ENCODE results near the gene HPCA.

HPCA gene

DNA sequence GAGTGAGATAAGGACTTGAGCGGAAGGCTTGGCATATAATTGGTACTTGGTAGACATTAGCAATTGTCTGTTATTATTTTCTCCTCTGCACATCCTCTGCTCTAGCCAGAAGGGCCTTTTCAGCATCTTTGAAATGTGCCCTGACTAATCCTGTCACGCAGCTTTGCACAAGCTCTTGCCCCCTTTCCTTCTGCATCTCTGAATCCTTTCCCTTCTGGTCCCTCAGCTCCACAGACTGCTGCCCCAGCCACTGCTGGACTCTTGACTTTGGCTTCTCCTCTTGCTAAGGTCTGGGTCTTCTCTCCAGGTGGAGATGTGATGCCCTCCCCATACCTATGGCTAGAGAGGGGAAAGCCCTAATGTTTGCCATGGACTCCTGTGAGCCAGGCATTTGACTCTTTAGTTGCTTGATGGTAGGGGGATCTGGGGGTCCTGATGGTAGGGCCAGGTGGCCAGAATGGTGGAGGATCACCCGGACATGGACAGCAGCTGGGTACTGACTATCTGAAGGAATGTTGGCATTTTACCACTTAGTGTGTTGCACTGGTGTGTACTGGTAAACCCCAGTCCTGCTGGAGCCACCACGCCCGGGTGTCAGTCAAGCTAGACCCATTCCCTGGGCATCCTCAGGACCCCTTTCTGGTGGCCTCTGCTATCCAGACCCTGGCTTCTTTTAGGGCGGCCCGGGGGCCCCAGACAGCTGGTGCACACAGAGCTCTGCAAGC is 4.4 kb downstream of the HPCA start:
- no peak for DNase-seq

DNA sequence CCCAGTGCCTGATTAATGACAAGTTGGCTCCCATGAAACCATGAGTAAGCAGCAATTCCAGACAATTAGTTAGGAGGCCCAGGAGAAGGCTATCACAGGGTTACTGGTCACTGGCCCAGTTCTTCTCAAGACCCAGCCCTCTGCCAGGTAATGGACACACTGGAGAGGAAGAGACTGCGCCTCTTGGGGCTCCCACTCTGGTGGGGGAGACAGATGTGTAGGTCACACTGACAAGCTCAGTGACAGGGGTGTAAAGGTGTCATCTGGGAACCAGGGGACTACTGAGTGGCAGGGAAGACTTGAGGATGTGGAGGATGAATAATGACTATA is 4.9 kb downstream of the HPCA start:
- DNase-seq: no peak

DNA sequence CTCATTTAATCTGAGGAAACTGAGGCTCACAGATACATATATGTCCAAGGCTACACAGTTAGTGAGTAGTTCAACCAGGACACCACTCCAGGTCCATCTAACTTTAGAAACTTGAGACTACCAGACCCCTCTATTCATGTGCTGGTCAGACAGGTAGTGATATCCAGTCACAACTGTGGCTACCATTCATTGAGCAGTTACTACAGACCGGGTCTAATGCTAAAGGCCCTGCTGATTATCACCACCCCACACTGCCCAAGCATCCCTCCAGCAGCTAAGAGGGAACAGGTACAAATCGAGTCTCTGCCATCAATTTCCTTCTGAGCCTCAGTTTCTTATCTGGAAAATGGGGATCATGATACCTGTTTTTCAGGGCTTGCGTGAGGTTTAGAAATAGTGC is 5.3 kb downstream of the HPCA start:
- DNase-seq: no peak

DNA sequence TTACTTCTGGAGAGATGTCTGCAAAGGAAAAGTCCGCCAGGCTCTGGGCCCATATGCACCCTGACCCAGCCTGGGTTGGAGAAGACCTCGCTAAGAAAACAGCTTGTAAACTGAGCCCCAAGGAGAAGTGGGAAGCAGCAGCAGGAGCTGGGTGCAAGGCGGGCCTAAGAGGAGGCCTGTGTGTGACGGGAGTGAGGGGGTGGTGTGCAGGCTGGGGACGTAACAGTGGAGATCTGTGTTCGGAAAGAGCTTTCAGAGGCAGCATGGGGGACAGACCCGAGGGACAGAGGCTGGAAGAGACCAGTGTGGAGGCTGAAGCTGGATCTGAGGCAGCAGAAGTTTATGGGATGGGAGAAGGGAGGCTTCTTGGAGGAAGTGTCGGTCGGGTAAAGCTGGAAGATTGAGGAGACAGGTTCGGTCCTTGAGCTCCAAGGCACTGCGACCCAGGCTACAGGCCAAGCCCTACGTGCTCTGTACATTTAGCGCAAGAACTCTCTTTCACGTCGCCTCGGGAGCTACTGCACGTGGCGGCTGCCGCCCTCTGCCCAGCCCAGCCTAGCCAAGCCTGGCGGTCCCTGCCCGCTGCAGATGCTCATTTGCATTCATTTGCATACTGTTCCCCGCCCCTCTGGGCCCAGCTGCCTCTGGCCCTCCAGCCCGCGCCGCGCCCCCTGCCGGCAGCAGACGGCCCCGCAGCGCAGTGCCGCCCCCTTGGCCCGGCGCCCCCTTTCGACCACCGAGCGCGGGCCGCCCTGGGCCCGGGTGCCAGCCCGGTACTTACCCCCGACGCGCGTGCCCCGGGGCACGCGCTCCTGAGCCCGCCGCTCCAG is 6.3 kb downstream of the HPCA start:
- no peak for DNase-seq

DNA sequence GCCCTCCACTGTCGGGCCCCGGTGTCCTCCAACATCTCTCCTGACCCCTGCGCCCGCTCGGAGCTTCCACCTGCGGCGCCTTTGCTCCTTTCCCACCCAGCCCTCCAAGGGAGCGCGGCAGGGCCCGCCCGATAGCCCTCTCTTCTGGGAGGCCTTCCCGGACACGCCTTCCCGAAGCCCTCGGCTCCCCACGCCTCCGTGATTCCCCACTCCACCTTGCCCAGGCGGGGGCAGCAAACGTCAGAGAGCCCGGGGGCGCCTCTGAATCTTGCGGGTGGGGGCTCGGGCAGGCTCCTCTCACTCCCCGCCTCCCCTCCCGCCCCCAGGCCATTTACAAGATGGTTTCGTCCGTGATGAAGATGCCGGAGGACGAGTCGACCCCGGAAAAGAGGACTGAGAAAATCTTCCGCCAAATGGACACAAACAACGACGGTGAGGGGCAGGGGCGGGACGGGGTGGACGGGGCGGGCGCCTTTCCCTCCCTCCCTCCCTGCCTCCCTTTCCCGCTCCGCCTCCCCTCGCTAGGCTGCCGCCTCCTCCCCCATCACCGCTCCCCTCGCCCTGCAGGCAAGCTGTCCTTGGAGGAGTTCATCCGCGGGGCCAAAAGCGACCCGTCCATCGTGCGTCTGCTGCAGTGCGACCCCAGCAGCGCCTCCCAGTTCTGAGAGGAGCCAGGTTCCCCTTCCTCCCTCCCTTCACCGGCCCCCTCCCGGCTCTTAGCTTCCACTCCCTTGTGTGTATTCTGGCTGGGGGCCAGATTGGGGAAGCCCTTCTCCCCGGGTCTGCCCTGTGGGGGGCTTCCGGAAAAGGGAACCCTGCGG is 7.1 kb downstream of the HPCA start:
- DNase-seq: no peak

DNA sequence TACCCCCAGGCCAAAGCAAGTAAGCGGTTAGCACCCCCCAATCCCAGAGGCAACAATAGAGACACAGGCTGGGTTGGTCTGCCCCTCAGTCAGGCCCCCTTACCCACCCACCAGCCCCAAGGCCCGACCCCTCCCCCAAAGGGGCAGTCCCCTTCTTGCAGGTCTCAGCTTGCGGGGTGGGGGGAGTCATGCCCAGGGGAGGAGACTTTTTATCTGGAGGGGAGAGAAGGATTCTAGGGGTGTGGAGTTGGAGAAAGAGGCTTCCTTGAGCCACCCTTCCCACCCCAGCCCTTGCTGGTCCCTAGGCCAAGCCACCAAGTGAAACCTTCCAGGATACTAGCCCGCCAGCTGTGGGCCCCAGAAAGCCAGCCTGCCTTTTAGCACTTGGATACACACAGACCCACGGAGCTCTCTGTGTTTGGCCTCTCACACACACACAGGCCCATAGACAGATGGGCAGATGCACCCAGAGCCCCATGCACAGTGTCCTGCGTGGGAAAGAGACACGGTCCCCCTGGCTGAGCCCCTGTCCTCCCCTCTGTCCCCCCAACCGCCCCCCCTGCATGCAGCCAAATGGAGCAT is 7.8 kb downstream of the HPCA start:
- DNase-seq: no peak

DNA sequence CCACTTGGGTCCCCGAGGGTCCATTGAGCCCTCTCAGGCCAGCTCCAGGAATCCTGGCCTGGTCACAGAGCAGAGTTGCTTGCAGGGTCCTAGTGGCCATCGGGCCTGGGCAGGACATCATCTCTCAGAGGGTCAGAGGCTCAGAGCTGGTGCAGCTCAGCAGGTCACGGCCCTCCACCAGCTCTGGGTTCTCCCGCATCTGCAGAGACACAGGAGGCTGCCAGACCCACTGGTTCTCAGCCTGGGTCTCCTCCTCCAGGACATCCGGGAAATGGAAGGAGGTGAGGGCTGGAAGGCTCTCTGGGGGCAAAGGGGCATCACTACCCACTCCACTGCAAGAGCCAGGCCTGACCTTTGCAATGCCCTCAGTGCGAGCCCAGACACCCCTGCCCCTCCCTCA is 8.4 kb downstream of the HPCA start:
- DNase-seq: no peak

DNA sequence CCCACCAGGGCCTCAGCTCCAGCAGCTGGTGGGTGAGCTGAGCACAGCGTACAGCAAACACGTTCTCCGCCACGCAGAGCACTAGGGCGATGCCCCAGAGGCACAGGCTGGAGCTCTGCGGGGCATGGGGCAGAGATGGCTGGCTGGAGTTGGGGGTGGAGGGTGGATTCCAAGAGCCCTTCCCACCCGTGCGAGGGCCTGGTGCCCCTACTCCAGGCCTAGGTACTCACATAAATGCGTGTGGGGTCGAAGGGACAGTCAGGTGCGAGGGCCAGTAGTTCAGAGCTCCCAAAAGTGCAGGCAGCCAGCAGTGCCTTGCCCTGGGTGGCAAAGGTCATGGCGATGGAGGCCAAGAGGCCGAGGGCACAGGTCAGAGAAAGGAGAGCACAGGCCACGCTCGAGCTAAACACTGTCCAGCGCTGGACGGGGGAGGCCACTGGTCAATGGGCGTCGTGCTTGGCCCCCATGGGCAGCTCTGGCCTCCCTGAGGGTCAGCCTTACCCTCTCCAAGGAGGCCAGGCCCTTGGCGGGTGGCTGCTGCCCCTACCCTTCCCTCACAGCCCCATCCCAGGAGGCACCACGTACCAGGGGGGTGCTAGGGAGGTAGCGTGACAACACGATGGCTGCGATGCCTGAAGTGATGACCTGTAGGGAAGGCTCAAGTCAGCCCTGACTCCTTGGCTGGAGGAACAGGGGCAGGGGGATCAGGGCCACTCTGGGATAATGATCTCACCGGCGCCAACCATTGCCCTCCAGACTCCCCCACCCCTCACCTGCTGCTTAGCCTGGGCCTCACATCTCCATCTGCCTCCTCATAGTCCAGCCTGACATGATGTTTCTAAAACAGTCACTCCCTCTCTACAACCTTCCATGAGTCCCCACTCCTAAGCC is 9.3 kb downstream of the HPCA start:
- no peak for DNase-seq

DNA sequence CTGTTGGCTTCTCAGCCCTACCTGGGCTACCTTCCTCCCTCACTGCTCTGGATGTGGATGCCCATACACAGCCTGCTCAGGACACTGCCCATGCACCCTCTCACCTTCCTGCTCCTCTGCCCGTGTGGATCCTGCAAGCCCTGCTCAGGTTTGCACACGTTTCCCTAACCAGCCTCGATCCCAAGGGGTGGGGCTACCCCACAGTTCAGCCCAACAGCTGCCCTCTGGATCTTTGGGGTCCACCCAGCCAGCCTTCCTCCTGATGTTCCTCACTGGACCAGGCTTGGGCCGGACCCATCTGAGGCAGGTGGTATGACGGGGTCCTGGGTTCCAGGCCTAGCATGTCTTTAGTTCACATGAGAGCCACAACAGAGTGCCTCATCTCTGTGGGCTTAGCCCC is 10.2 kb downstream of the HPCA start:
- DNase-seq: no peak

DNA sequence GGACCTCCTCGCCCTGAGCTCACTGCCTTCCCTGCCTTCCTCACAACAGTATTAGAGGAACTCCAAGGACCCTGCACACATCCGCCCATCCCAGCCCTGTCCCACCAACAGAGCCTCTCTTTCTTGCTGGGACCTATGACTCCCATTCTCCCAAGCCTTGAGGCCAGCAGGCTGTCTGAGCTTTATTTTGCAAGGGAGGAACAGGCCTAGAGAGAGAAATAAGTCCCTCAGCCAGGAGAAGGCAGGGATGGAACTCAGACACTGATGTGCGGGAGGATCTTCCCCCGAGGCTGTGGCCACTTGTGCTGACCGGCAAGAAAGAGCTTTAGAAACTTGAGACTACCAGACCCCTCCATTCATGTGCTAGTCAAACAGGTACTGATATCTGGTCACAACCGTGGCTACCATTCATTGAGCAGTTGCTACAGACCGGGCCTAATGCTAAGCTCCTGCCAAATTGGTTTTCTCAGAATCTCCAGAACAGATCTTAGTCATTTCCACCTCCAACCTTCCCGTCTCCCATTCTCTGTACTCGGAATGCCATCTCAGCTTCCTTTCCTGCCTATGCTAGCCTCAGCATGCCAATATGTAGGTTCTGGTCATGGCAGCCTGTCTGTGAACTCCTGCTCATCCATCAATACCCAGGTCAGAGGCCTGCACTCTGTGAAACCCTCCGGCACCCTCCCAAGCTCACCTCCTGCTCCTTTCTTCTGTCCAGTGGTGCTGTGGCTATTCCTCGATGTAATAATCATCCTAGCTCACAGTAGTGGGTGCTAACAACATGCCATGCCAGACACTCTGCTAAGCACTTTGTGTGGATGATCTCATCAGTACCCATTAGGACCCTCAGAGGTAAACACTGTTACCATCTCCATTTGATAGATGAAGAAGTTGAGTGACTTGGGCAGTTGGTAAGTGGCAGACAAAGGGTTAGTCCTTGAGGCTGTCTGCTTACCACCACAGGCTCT is 11.1 kb downstream of the HPCA start:
- no peak for DNase-seq

DNA sequence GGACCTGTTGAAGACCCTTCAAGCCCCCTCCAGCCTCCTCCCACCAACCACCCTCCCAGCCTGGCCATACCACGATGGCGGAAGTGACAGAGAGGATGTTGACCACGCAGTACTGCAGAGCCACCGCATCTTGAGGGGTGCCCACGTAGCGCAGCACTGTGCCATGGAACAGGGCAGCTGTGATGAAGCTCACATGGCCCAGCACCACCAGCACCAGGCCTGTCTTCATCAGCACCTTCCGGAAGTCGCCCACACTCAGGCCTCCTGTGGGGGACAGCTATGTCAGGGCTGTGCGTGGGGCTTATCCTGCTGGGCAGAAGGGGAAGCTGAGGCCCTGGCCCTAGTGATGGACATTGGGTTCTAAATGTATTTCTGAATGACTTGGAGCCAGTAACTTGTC is 11.8 kb downstream of the HPCA start:
- no peak for DNase-seq

DNA sequence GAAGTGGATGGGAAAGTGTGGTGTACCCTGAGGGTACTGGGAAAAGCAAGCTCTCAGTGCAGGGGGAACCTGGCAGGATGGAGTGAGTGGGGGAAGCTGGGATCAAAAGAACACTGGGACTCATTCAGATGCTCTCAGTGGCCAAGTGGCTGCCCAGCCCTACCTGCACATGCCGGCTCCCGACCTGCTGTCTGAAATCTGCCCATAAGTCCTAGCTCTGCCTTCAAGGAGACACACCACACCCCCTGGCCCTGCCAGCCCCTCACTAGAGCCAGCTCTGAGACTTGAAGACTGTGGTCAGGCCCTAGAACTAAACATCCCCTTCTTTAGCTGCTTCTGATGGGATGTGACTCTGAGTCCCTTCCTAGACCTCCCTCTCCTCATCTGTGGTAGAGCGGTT is 12.7 kb downstream of the HPCA start:
- DNase-seq: no peak

DNA sequence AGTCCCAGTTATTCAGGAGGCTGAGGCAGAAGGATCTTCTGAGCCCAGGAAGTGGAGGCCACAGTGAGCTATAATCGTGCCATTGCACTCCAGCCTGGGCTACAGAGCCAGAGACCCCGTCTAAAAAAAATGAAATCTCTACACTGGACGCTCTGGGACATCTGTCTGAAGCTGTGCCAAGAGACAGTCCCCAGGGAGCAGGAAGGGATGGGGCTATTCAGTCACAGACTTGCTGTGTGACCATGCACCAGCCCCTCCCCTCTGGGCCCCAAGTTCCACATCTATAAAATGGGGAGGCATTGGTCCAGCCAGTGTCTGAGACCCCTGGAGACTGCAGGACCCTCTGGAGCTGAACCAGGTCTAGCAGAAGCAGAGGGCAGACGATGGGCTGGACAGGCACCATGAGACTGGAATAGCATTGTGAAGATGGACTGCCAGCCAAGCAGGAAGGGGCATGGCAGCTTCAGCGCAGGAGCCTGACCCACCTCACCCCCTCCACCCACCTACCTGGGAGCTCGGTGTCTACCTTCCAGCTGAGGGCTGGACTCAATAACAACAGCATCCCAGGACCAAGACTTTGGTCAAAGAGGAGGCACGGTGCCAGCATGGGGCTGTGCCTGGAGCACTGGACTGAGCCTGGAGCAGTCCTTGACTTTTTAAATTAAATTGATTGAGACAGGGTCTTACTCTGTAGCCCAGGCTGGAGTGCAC is 13.4 kb downstream of the HPCA start:
- DNase-seq: no peak

DNA sequence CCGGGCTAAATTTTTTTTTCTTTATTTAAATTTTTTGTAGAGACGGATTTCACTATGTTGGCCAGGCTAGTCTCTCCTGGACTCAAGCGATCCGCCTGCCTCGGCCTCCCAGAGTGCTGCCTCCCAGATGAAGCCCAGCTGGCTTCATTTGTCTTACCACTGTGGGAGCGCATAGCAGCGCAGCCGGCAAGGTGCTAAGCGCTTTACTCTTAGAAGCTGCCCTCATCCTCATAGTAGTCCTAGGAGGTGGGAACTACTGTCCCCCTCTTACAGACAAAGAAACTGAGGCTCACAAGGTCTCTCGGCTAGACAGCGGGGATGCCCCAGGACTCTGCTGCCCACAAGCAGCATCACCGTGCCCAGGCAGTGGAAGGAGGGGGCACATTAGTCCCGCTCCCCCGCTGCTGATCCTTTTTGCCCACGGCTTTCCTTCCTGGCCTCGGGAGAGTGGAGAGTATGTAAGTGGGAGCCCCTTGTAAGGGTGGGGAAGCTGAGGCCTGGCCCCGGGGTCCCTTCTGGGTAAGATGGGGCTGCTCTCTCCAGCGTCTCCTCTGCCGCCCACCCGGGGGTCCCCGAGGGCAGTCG is 14.2 kb downstream of the HPCA start:
- no peak for DNase-seq

DNA sequence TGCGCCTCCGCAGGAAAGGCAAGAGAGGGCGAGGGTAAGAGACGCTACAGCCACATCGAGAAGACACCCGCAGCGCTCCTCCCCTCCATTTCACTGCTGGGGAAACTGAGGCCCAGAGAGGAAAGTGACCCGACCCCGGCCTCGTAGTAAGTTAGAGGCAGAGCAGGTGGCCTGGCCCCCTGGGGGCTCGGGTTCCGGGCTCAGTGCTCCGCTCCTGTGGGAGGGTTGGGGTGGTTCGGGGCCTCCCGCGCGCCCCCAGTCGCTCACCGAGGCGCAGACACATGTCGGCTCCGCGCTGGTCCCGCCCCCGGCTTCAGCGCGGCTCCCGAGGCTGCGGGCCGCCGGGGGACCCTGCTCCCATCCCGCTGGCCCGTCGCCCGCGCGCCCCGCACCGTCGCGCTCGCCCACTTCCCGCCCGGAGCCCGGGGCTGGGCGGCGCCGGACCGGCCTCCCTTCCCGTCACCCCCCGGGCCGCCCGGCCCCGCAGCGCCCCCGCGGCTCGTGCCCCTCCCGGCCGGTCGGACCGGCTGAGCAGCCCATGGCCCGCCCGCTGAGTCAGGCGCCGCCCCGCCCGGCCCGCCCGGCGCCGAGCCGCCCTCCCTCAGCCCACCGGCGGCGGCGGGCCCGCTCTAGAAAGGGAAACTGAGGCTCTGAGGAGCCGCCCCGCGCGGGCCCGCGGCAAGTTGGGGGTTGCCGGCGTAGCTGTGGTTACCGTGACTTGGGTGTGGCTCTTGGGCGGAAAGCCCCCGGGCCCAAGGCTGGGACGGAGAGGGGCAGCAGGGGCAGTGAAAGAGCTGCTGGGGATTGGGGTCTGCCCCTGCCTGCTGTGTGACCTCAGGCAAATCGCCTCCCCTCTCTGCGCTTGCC is 14.9 kb downstream of the HPCA start, which contains the start of gene TMEM54:
Gene TMEM54, minus strand, starts transcription at position 434 of the 867 bp plus-strand sequence. Its CDS starts 151 bp downstream, at position 283.
- no peak for DNase-seq

DNA sequence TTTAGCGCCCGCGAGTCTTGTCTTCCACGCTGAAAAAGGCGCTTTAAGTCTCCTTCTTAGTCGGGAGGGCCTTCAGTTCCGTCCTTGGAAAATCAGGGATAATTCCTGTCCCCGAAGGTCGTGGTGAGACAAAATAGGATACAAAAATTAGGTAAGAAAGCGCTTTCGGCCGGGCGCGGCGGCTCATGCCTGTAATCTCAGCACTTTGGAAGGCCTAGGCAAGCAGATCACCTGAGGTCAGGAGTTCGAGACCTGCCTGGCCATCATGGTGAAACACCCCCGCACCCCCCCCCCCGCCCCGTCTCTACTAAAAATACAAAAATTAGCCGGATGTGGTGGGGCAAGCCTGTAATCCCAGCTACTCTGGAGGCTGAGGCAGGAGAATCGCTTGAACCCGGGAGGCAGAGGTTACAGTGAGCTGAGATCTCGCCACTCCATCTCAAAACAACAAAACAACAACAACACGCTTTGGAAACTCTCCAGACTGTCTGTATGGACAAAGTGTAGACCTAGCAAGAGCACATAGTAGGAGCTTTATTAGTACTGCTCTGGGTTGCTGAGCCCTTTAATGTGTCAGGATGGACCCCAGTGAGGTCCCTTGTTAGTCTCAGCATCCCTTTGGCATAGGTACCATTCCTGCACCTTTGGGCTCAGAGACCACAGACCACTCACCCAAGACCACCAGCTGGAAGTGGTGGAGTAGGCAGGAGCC is 15.7 kb downstream of the HPCA start:
- DNase-seq: no peak

DNA sequence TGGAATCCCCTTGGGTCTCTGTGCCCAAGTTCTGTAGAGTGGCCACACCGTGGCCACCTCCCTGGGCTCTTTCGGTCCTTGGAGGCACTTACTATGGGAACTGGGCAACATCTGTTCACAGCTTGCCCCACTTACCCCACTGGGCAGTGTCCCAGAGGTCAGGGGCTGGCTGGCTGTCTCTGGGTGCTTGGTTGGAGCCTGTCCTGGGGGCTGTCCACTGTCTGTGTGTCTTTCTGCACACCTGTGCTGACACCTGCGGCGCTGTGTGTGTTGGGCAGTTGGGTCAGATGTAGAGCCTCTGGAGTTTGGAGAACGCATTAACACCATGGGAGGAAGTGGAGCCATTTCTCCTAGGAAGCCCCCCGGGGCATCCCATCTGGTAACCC is 16.2 kb downstream of the HPCA start:
- DNase-seq: no peak

Measured in cerebellar nuclear complex (tissue), 1 donor.